ENCODE results near the gene MARCHF10.

DNA sequence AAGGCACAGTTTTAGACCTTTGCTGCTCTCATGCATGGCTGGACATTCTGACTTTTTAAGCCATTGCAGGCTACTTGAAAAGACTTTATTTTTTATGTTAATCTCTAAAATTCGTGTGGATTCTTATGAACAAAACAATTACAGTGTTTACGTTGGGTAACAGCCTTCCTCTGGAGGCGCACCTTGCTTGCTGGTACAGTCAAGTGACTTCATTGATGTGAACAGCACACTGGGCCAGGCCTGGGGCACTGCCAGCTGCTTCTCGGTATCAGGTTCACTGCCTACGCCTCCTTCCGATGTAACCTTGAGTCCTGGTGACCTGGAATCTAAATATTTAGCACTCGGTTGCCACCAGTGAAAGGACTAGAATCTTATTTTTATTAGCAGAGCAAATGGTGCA is 27.8 kb downstream of the MARCHF10 start:
- TF ChIP-seq, protein P1, sequence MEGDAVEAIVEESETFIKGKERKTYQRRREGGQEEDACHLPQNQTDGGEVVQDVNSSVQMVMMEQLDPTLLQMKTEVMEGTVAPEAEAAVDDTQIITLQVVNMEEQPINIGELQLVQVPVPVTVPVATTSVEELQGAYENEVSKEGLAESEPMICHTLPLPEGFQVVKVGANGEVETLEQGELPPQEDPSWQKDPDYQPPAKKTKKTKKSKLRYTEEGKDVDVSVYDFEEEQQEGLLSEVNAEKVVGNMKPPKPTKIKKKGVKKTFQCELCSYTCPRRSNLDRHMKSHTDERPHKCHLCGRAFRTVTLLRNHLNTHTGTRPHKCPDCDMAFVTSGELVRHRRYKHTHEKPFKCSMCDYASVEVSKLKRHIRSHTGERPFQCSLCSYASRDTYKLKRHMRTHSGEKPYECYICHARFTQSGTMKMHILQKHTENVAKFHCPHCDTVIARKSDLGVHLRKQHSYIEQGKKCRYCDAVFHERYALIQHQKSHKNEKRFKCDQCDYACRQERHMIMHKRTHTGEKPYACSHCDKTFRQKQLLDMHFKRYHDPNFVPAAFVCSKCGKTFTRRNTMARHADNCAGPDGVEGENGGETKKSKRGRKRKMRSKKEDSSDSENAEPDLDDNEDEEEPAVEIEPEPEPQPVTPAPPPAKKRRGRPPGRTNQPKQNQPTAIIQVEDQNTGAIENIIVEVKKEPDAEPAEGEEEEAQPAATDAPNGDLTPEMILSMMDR (conservative IDR thresholded peaks at IDR 0.05; ENCODE audit: low read depth, low read length) = no peak
- no peak for TF ChIP-seq POLR2A (IDR thresholded peaks at IDR 0.05; ENCODE audit: low read depth, low read length)
- TF ChIP-seq, protein P2, sequence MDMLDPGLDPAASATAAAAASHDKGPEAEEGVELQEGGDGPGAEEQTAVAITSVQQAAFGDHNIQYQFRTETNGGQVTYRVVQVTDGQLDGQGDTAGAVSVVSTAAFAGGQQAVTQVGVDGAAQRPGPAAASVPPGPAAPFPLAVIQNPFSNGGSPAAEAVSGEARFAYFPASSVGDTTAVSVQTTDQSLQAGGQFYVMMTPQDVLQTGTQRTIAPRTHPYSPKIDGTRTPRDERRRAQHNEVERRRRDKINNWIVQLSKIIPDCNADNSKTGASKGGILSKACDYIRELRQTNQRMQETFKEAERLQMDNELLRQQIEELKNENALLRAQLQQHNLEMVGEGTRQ (IDR thresholded peaks at IDR 0.05; ENCODE audit: low read depth, low read length) = no peak
- TF ChIP-seq RCOR1 (IDR thresholded peaks at IDR 0.05; ENCODE audit: insufficient replicate concordance, low read length) = no peak
- no peak for TF ChIP-seq RAD21 (IDR thresholded peaks at IDR 0.05; ENCODE audit: low read length)
- TF ChIP-seq CHD1 (IDR thresholded peaks at IDR 0.05; ENCODE audit: low read depth, low read length) = no peak
- no peak for TF ChIP-seq MXI1 (IDR thresholded peaks at IDR 0.05; ENCODE audit: borderline replicate concordance, low read depth, low read length)

All from IMR-90 (cell line).